Measurements from ENCODE around the gene TBC1D7.

The TBC1D7 gene

DNA sequence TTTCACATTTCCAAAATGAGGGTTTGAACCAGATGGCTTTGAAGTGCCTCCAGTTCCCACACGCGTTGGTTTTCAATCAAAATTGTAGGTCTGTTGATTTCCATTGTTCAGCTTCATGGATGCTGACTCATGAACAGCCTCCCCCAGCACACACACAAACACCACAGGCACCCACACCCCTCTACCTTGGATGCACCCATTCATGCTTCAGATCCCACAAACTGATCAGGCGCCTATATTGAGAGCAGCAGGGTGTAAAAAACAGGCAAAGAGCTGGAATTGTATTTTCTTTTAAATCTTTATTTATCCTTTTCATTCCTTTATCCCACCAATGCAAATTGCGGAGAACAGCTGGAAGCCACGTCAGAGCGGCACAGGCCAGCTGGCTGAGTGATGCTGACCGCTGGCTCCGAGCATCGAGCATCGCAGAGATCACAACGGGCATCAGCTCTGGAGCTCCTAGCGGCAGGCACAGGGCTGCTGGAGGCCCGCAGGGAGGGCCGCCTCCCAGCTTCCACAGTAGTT lies 29.3 kb upstream of the TBC1D7 start:
- DNase-seq (ENCODE audit: low read depth in 1 of 2, low spot score in 1 of 2): no peak

DNA sequence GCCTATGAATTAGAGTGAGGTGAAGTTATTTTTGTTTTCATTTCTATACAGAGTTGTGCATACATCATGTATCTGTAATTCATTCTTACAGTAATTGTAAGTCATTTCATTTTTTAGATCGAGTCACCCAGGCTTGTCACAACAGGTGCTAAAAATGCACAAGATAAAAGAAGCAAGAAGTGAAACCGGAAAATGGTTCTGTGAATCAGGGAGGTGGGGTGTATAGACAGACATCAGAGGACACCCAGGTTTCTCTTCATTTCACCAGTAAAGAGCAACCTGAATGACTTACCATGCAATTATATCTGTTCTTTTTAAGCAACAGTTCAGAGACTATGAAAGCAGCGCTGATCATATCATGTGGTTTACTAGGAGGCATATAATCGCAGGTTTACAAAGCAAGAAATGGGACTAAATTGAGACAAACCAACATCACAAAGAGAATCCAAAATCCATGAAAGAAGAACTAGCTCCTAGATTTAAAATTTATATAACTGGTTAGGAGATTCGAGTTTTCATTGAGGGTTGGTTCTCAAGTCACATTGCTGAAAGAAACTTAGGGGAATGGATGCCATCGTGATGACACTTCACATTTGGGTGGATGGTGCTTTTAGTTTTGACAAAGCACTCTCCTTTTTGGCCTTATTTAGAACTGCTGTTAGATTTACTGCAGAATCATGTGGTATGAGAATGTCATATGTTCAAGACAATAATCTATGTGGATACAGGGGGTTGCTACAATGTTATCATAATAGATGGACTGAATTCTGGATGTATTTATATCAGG lies 27.9 kb upstream of the TBC1D7 start:
- DNase-seq (ENCODE audit: low read depth in 1 of 2, low spot score in 1 of 2): no peak

DNA sequence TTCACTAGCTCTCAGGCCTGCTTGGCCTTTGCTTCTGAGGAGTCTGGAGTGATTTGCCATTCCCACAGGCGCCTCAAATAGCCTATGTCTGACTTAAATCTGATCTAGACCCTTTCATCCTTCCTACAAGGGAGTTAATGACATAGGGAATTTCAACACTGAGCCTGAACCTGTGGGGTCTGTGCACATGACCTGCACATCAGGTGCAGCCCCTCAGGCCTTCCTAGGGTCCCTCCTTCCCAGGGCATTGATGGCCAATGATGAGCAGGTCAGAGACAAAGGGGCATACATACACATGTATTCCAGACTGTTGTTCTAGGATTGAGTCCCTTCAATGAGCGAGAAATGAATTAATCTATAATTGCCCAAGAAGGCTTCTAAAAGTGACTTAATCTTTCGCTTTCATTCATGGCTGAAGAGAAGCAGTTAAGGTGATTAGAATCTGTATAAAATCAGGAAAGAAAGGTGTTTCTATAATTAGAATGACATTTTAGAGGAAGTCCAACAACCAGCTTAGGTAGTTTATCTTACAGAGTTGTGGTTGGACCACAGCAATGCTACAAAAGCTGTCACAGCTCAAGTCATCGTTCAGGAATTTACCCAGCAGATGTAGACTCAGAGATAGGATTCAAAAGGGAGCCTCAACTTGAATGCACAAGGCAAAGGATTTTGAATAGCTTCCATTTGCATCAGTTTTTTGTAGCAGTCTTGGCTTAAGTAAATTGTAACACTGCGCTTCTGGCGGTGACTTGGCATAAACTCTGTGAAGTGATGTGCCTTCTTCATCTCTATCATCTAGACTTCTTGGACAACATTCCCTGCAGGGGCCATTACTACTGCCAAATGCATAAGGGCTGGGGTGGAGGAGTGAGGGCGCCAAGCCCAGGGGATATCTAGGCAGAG lies 27.0 kb upstream of the TBC1D7 start:
- no peak for DNase-seq (ENCODE audit: low read depth in 1 of 2, low spot score in 1 of 2)

DNA sequence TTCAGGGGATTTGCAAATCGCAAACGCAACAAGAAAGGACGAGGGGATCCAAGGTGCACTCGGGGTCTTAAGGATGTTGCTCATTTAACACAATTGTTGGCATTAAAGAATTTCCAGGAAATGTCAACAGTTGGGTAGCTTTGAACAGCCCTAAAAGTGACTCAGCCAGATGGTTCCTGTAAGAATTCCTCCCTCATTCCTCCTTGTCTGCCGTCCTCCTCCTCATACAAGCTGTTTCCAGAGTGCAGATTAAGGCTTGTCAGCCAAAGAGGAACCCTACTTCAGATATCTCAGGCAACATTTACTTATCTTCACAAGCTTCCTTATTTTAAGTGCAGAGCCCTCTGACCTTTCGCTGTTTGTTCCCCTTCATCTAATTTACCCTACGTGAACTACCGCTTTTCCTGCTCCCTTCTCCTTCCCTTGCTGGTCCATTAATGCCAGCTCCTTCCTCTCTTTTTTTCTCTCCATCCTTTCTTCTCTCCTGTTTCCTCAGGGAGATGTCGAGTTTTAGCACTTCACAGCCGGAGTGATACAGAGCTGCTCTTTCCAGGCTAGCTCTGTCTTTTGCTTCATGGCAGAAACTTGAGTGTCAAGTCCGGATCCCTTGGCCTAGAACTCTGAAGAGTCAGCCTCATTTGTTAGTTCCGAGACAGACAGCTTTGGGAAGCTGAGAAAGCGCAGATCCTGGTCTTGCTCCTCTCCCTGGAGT lies 26.1 kb upstream of the TBC1D7 start:
- no peak for DNase-seq (ENCODE audit: low read depth in 1 of 2, low spot score in 1 of 2)

DNA sequence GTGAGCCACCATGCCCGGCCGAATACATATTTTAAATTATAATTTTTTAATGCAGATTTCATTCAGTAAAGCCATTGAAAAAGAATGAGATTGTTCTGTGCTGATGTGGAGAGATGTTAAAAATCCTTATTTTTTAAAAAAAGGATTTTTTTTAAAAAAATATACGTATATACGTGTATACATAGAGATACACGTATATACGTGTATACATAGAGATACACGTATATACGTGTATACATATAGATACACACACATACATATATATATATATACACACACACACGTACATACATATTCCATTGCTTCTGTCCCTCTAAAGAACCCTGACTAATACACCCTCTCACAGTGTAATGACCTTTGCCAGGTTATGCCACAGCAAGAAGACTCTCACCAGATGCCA lies 23.8 kb upstream of the TBC1D7 start:
- DNase-seq (ENCODE audit: low read depth in 1 of 2, low spot score in 1 of 2): no peak

DNA sequence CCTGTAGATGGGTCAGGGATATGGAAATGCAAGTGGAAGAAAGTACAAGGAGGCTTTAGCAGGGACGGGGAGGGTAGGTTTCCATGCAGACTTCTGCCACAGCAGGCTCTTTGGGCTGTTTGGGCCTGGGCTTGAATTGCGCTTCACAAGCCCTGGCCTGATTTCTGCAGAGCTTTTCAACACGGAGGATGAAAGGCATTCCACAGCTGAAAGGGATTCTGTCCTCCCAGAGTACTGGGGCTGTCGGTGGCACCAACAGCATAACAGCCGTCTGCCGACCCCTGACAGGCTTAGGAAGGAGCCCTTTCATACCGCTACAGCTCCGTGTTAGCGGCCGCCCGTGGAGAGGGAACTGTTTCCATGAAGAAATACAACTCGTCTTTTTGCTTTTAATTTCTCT lies 22.9 kb upstream of the TBC1D7 start:
- DNase-seq (ENCODE audit: low read depth in 1 of 2, low spot score in 1 of 2): no peak

DNA sequence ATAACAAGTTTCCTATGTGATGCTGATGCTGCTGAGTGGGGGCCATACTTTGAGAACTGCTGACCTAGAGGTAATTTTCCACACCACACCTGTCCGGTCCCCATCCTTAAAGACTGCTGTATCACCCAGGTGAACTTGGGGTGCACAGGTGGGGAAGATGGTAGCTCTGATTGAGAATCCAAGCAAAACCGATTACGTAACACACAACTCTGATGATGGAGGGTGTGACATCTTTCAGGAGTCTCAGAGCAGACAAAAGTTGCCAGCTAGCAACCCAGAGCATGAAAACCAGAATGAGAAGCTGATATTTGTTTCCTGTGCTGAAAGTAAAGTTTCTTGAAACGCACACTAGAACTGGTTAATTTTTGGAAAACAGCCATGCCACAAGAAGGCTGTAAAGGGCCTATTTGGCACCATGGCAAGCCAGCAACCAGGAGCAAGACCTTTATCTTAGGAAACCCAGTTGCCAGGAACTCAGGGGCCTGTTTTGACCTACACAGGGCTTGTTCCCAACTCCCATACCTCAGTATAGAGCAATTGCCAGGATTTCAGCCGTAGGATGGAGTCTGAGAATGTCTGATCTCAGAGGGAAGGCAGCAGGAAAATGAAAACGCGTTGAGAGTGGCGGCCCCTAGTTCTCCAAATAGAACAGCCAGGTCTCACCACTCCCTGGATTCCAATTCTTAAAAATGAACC lies 21.6 kb upstream of the TBC1D7 start:
- no peak for DNase-seq (ENCODE audit: low read depth in 1 of 2, low spot score in 1 of 2)

DNA sequence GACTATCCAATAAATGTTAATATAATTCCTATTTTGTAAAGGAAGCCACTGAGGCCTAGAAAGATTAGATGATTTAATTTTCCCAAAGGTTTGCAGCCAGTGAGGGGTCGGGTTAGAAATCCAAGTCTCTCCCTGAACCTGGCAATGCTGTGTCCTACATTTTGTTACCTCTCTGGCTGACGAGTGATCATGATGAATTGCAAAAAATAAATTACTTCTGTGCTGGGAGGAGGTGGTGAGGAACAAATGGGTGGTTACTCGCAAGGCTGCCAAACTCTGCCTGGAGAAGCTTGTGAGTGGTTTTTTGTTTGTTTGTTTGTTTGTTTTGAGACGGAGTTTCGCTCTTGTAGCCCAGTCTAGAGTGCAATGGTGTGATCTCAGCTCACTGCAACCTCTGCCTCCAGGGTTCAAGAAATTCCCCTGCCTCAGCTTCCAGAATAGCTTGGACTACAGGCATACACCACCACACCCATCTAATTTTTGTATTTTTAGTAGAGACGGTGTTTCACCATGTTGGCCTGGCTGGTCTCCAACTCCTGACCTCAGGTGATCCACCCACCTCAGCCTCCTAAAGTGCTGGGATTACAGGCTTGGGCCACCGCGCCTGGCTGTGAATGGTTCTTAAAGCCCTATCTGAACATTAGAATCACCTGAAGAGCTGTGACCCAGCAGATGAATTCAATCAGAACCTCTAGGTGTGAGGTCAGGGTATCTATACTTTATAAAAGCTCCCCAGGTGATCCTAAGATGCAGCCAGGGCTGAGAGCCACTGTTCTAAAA lies 20.2 kb upstream of the TBC1D7 start:
- DNase-seq (ENCODE audit: low read depth in 1 of 2, low spot score in 1 of 2): no peak

DNA sequence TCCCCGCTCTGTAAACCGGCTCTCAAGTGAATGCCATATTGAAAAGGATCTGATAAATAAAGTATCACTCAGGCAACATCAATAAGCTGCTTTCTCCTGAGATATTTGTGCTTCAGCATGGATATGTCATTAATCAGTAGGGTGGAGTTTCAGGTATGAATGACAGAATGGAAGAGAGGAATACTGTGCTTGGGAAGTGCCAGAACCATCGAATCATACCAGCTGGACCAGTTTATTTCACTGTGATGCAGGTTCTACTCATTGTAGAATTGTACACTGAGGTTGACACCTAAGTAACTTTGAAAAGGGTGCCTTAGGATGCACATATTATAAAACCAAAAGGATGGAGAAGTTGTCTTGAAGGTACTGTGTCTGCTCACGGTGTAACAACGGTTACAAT lies 17.9 kb upstream of the TBC1D7 start:
- DNase-seq (ENCODE audit: low read depth in 1 of 2, low spot score in 1 of 2): no peak

DNA sequence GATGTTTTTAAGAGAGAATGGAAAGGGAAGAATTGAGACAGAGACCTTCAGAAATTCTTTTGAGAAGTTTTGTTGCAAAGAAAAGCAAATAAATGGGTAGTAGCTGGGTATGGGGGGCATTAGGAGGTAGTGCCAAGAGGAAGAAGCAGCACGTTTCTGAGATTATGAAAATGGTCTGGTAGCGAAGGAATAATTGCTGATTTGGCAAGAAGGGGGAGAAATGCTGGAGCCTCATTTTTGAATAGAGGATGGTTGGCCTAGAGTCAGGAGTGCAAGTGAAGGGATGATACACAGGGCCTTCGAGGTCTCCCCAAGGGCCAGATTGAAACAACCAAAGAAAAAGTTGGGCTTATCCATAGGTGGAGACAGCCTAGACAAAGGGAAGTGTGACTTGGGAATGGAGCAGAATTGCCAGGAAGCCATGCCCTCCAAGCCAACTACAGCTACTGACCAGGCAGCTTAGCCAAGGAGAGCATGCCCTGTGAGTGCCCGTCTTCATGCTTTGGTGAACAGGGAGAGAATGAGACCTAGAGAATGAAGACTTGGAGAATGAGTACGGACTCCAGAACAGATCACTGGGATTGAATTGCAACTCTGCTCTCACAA lies 14.2 kb upstream of the TBC1D7 start:
- no peak for DNase-seq (ENCODE audit: low read depth in 1 of 2, low spot score in 1 of 2)

DNA sequence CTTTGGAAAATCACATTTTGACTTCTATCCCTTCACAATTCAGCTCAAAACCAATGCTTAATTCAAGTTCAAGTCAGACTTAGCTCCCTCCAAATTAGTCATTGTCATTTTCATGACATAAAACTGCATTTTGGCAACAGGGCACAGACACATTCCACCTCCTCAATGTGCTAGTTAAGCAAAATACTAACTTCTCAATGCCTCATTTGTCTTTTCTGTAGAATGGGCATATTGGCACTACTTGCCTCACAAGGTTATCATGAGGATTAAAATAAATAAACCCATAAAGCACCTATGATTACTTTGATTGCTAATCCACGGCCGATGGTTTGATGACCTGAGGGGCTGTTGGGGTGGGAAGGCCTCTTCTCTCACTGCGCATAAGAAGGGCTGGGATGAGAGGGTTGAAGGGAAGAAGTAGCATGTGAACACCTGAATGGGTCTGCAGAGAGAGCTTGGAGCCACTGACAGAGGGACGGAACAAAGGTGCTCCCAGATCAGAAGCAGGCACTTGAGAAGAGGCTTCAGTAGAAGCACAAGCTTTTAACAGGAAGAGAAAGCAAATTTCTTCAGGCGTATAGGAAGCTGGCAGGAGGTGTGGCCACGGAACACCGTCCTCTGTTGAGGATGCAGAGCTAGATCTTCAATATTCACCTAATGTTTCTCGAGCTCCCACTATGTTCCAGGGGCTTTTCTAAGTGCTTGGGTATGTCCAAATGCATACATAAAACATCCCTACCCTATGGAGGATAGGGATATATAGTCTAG lies 11.7 kb upstream of the TBC1D7 start:
- no peak for DNase-seq (ENCODE audit: low read depth in 1 of 2, low spot score in 1 of 2)

DNA sequence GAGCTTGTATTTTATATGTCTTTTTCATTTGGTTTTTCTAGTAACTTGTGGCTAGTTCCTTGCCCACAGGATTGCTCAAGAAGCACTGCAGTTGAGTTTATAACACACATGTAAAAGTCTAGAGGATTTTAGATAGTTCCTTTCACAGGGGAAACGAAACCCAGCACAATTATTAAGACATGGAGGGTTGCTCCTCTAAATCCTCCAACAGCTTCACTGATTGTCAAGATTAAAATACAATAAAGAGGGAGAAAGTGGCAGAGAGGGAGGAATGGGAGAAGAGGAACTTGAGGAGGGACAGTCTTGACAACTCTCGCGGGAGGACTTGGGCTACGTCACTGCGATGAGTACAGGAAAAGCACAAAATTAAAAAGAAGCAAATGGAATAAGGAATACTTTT lies 9.7 kb upstream of the TBC1D7 start:
- DNase-seq (ENCODE audit: low read depth in 1 of 2, low spot score in 1 of 2): no peak

DNA sequence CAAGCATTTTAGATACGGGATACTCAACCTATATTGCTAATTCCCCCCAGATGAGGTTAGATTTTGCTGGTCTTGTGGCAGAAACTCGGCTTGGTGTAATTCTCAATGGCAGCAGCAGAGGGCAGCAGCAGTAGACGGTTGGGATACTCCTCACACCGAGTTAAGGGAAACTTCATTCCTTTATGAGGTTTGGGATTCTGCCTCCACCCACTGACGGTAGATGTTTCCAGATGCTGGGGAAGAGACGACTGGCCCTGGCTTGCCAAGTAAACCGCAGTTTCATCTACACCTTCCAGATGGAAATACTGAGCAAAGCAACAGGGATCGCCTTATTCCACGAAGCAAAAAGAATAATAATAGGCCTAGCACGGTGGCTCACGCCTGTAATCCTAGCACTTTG lies 8.2 kb upstream of the TBC1D7 start:
- peak; percentile 41 to 77 for DNase-seq (ENCODE audit: low read depth in 1 of 2, low spot score in 1 of 2)

DNA sequence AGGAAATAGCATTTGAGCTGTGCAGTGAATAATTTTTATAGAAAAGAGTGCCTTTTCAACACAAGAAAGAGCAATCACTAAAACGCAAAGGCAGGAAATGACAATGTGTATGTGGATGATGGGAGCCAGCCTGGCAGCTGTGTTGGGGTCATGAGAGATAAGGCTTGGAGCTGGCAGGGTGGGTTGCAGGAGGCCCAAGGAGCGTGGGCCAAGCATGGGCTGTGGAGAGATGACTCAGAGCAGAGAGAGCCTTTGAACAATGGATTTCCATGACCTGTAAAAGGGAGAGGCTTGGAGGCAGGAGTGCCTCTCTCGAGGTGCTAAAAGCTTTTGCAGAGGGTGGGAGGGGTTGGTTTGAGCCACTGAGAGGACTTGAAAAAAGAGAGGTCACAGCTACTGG lies 6.6 kb upstream of the TBC1D7 start:
- DNase-seq (ENCODE audit: low read depth in 1 of 2, low spot score in 1 of 2): no peak

DNA sequence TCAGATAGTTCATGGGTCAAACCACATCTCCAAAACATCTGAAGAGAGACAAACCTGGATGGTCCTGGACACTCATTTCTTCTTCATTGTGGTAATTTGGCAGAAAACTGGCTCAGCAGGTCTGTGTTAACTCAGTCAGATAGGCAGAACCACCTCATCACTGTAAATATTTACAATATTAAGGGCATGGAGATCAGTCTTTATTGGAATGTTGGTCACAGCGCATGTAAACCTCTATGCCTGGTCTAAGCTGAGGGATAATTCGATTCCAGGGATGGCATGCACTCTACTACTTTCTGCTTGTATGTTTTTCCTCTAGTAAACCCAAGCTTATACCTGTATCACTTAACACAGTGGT lies 4.0 kb upstream of the TBC1D7 start:
- no peak for DNase-seq (ENCODE audit: low read depth in 1 of 2, low spot score in 1 of 2)

DNA sequence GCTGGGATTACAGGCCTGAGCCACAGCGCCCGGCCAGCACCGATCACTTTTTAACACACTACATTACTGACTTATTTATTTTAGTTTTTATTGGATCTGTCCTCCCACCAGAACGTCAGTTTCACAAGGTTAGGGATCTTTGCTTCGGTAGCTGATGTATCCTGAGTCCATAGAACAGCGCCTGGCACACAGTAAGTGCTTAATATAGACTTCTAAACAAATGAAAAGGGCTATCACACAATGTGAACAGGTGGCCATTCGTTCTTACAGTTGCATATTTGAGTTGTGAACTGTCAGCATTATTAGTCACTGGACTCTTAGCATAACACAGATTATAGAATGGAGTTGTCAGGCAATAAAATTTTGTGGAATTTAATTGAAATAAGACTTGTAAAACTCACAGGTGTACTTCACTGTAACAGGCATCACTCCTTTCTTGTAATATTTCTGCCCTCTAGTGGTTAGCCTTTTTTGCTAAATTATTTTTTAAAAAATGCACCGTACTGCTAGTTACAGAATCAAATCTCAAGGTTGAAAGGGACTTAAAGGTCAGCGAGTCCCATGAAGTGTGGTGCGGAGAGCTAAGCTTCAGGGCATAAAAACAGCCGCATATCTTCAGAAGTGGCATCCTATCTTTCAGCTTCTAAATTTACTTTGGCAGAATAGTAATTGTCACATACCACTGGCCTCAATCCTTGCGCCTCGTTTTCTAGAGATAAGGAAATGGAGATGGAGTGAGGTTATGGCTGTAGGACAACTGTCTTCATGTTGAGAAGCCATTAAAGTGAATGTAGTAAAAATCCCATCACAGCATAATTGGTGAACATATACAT lies 3.4 kb upstream of the TBC1D7 start:
- no peak for DNase-seq (ENCODE audit: low read depth in 1 of 2, low spot score in 1 of 2)

DNA sequence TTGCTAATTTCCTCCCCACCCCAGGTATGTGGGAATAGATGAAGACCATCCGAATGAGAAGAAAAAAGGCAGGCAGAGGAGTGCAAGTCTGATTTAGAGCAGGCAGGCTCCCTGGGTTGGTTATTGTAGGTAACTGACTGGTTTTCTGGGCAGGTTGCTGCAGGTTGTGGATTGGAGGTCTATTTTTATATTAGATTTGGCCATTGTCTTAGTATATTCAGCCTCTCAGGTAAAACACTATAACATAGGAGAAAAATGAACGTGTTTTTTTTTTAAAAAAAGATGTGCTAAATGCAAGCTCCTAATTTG lies 492 bp upstream of the TBC1D7 start:
- no peak for DNase-seq (ENCODE audit: low read depth in 1 of 2, low spot score in 1 of 2)

DNA sequence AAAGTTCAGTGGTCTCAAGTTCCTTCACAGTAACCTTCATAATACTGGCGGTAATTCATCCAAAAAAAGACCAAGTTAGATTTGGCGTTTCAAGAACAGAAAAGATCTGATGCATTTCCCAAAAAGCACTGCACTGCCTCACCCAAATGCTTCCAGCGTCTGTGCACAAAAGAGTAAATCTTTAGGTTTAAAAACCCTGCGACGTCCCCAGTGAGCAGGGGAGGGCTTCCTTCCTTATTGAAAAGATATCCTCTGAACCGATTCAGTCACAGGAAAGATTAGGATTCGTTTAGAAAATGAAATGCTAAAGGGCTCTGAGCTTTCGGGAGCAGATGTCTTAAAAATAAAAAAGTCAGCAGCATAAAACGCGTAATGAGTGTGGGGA lies 654 bp downstream of the TBC1D7 start:
- no peak for DNase-seq (ENCODE audit: low read depth in 1 of 2, low spot score in 1 of 2)

All from stimulated activated CD4-positive, alpha-beta T cell treated with anti-CD3 and anti-CD28 coated beads, Interleukin-15, amount 100 ng/mL, for 1 hour (primary cell).